M059J (cell line): Measurements from ENCODE around the gene GAB2. TPM values are rescaled to one million over a fixed set of nuclear protein-coding genes. Genes with fewer than 3 reads are reported as not detected.

Experiments used
- DNase-seq: peaks from one replicate; pipeline ENCODE4 v3.0.0-alpha.2; 2012; ENCODE audit warnings: low read depth
- total RNA-seq: library from RNA; depleted of rRNA; stranded (reverse); fragments of >200 nt; shearing (Covaris generic); gene quantifications from 2 replicates; pipeline ENCODE4 v1.2.3, GENCODE V29; 2014

The GAB2 gene
- total RNA-seq, 1 experiment from 2014 or later = 2.9 TPM

GRCh38 chr11:78428266-78428636, 10.6 kb upstream of the GAB2 start:
- DNase-seq = no peak

DNA sequence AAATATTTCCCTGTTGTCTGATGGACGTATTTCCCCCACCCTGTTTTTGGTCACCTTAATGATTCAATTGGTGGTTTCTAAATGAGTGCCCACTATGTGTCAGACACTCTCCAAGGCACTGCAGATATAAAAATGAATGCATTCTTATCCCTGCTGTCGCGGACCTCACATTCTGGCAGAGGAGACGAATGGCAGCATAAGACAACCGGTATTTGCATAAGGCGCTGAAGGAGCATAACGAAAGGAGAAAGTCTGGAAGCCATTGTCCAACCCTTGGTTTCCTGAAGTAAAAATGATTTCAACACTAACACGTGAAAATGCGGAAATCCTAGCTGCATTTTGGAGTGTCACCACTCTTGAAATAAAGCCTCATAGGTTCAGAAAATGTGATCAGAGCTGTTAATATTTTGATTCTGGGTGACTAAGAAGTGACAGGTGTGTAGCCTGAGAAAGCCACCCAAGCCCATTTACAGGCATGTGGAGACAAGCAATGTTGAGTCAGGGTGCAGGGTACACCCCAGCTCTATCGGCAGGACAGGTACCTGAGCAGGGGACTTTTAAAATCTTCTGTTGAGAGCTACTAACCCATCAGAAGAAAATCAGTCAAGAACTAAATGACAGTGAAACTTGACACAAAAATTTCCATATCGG, 10.1 kb upstream of the GAB2 start:
- DNase-seq = no peak

GRCh38 chr11:78426845-78427244, 9.2 kb upstream of the GAB2 start:
- DNase-seq = no peak

GRCh38 chr11:78425399-78426070, 7.9 kb upstream of the GAB2 start:
- DNase-seq = no peak

- DNase-seq = no peak
These were observed 7.0 kb upstream of the GAB2 start for GRCh38 chr11:78424334-78425270.

DNA sequence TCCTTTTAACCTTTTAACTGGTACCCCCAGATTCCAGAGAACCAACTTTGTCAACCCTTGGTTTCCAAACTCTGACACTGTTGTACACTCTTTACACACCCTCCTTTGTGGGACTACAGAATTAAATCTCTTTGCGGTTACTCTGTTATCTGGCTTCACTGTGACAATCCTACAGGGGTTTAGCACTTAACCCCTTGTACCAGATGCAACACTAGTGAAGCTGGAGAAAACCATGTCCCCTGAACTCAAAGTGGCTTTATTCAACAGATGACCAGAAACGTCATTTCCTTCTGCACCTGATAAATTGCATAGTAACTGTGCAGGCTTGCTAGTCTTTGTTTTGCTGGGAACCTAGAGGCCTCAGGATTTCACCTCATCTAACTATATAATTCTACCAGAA, 5.6 kb upstream of the GAB2 start:
- no peak for DNase-seq

GRCh38 chr11:78420796-78421209, 3.2 kb upstream of the GAB2 start:
- peak; percentile 29 for DNase-seq

- peak; percentile 88 for DNase-seq
These were observed 2.7 kb upstream of the GAB2 start for GRCh38 chr11:78420255-78420764.

- DNase-seq = peak; percentile 85
These were observed 1.7 kb upstream of the GAB2 start for GRCh38 chr11:78419327-78419726.

GRCh38 chr11:78418584-78419211, 1.1 kb upstream of the GAB2 start:
- DNase-seq = peak; percentile 12

- peak; percentile 66 for DNase-seq
These were observed 416 bp upstream of the GAB2 start for GRCh38 chr11:78417888-78418583.

DNA sequence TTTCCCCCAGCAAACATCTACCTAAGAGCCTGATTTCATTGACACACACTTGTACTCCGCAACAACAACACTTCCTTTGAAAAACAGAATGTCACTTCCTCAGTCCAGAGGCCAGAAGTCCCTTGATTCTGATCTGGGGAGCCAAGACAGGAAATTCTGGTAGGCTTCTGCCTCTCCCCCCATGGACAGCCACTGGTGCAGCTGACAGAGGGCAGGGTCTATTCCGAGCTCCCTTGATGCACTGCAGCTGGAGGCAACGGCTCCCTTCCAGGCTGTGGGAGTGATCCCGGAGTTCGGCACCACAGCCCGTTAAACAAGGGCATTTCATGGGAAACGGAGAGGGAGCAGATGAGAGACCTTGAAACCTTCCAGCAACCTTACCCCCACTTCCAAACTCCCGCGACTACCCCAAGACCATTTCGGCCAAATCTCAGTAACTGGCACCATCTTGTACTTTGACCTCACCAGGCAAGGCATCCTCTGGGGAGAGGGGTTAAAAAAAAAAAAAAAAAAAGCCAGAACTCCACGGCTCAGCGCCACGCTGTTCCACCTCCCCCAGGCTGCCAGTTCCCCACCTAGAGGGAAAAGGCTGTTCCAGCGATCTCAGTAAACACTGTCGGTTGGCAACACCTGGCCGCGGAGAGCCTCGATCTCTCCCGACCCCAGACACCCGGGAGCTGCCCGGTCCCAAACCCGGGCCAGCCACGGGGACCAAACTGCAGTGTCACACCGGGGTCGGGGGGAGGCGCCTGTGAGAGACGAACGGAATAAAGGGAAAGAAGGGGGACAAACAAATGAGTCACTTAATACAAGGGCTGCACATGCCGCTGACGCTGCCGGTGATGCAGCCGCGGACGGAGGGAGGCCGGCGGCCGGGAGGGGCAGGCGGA, 1.1 kb downstream of the GAB2 start:
- peak; percentile 84 for DNase-seq

GRCh38 chr11:78415338-78415737, 2.3 kb downstream of the GAB2 start:
- no peak for DNase-seq

DNA sequence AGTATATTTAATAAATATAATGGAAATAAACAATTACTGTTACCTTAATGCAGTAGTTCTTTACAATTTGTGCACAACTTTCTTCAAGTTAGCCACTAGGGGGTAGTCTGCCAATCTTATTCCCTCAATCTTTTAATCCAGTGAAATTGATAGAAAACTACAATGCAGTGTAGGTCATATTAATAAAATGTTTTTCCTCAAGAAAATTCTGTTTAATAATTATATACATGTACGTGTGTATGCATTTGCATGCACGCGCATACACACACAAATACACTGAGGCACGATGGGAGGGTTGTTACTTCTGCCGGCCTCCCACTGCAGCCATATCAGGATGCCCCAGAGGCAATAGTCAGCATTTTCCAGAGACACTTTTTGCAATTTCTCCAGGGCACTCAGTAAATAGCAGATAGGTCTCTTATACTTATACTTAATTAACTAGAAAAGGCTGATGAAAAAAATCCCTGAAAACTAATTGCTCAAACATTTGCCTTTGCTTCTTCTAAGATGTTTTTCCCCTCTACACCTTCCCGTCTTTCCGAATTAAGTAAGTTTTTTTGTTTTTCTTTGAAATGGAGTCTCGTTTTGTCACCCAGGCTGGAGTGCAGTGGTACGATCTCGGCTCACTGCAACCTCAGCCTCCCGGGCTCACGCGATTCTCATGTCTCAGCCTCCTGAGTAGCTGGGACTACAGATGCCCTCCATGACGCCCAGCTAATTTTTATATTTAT, 3.1 kb downstream of the GAB2 start:
- peak; percentile 26 for DNase-seq

GRCh38 chr11:78408619-78409018, 9.0 kb downstream of the GAB2 start:
- no peak for DNase-seq

- DNase-seq = peak; percentile 60
These were observed 10.9 kb downstream of the GAB2 start for GRCh38 chr11:78406568-78407196.

DNA sequence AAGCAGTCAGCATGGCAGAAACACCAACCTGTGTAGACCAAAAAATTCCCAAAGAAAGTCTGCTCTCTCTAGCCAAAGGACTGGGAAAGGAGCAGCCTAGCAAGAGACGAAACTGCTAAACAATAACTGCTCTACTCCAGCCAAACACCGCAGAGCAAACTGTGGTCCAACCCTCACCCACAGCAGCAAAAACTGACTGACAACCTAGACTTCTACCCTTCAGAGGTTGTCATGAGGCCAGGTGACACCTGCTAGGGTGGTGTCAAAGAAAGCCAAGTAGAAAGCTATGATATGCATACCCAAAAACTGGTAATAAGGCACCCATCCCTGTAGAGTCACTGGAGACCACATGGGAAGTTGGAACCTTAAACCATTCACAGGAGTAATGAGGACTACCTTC, 11.8 kb downstream of the GAB2 start:
- no peak for DNase-seq

DNA sequence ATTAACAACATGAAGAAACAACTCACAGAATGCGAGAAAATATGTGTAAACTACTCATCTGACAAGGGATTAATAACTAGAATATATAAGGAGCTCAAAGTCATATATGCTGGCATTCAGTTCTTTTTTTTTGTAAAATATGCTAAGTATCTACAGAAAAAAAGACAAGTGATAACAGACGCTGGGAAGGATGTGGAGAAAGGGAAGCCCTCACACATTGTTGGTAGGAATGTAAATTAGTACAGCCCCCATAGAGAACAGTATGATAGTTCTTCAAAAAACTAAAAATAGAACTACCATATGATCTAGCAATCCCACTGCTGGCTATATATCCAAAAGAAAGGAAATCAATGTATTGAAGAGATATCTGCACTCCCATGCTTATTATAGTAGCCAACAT, 13.8 kb downstream of the GAB2 start:
- DNase-seq = no peak

DNA sequence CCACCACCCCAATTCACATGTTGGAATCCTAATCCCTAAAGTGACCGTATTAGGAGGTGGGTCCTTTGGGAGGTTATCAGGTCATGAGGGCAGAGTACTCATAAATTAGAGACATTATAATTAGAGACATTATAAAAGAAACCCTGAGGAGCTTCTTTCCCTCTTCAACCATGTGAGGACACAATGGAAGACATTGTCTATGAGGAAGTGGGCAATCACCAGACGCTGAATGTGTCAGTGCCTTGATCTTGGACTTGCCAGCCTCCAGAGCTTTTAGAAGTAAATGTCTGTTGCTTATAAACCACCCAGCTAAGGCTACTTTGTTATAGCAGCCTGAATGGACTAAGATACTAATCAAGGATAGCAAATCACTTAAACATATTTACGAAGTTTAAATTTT, 14.8 kb downstream of the GAB2 start:
- DNase-seq = no peak
